NCI-H1694 treated with DMSO at 0.1 percent for 48 hours (cell line): ENCODE data around the gene CDK14.

ENCODE experiments used
- DNase-seq: peaks from one replicate; lab custom pipeline; 2025; lab: John Stamatoyannopoulos, UW

CDK14 gene

DNA sequence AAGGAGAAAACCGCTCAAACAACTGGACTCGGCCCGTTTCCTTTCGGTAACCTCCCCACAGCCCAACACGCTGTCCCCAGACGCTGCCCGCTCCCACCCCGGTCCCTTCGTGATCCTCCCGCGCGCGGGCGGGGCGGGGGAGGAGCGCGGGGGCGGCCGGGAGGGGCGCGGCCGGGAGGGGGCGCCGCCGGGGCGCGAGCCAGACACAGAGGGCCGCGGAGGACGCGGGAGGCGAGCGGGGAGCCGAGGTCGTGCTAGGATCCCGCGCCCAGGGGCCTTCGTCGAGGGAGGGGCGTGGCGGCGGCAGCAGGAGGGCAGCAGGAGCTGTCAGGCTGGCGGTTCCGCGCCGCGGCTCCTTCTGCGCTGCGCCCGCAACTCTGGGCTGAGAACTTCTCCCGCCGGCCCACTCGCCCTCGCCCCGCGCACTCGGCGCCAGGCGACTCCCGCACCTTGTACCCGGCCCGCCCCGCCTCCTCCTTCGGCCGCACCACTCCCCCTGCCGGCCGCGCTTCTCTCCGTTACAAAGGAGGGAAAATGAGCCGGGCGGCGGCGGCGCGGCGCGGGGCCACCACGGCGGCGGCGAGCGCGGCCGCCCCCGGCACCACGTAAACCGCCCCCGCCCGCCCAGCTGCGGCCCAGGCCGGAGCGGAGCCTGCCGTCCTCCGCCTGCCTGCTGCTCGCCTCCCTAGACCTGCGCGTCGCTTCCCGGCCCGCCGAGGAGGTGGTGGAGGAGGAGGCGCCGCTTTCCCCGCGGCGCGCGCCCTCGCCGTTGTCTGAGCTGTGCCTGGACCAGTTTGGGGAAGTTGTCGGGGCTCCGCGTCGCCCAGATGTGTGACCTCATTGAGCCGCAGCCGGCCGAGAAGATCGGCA, at the start of gene CDK14:
Gene CDK14 (plus strand): TSS at position 521 of the 870 bp plus-strand sequence. CDS start 307 bp downstream, at position 828.
- DNase-seq: peak; percentile 53

GRCh38 chr7:90551036-90551435, 45.1 kb upstream of the CDK14 start:
- DNase-seq: no peak

DNA sequence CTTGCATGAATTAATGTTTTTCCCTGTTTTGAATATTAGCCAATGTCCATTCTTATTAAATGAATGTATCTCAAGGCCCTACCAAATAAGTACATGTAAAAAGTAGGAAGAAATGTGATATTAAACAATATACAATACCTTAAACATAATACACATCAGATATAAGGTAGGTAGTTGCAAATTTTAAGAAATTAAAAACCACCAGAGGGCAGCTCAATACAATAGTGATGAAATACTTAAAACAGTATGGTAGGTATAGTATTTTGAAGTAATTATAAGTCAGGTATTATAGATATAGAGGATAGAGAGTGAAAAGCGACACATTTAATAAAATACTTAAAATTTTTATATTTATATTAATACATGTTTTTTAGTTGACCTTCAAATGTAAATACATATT, 43.6 kb upstream of the CDK14 start:
- no peak for DNase-seq

- no peak for DNase-seq
Observed at GRCh38 chr7:90560730-90561129, 35.4 kb upstream of the CDK14 start.

- no peak for DNase-seq
Observed at GRCh38 chr7:90563286-90563685, 32.8 kb upstream of the CDK14 start.

DNA sequence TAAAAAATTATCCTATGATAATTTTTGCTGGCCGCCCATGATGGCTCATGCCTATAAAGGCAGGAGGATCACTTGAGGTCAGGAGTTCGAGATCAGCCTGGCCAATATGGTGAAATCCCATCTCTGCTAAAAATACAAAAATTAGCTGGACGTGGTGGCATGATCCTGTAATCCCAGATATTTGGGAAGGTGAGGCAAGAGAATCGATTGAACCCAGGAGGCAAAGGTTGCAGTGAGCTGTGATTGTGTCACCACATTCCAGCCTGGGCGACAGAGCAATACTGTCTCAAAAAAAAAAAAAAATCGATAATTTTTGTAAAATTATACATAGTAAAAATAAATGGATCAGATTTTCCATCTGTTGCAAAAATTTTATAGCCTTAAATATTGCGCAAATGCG, 31.7 kb upstream of the CDK14 start:
- no peak for DNase-seq

- DNase-seq: no peak
Observed at GRCh38 chr7:90568213-90568612, 27.9 kb upstream of the CDK14 start.

- DNase-seq: no peak
Observed at GRCh38 chr7:90569368-90569767, 26.8 kb upstream of the CDK14 start.

DNA sequence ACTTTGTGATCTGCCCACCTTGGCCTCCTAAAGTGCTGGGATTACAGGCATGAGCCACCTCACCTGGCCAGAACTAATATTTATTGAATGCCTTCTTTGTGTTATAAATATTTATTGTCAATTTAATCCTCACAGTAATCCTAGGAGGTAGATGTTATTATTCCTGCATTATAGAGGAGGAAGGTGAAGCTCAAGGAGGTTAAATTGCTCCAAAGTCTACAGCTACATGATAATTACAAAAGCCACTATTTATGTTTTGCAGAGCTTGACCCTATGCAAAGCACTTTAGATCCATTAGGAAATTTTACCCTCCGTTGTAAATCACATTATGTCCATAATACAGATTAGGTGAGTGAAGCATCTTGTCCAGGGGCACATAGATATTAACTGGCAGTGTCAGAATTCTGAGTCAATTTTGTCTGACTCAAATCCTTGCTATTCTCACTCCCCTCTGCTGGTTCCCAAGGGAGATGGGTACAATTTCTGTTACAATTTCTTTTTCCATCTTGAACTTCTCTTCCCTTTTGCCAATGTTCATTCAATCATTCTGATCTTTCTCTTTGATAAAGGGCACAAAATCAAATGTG, 25.7 kb upstream of the CDK14 start:
- no peak for DNase-seq

DNA sequence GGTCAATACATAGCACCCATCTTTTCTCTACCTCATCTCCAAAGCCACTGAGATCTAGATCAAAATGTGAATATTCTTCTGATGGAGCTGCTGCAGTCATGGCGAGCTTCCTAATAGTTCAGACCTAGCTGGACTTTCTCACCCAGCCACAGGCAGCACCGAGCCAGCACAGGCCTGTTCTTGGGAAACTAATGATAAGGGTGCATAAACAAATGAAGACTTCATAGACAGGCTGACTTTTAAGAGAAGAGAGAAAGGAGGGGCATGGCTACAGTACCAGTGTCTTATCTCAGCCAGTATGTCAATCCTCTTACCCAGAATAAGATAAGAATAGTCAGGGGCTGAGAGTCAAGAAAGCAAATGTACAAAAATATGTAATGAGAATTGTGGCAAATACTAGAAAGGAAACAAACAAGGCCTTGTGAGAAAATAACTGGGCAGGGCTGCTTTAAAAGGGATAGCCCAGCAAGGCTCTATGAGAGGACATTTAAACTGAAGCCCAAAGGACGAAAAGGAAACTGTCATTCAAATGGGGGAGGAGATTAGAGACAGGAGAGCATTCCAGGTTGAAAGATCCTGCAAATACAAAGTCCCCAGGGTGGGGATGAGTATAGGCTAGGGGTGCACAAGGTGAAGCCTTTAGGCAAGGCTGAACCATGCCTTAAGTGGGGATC, 21.8 kb upstream of the CDK14 start:
- no peak for DNase-seq

- DNase-seq: no peak
Observed at GRCh38 chr7:90574820-90575187, 21.3 kb upstream of the CDK14 start.

GRCh38 chr7:90579181-90579688, 16.9 kb upstream of the CDK14 start:
- no peak for DNase-seq

- DNase-seq: no peak
Observed at GRCh38 chr7:90580051-90580450, 16.1 kb upstream of the CDK14 start.

GRCh38 chr7:90582164-90582563, 14.0 kb upstream of the CDK14 start:
- DNase-seq: no peak

- DNase-seq: no peak
Observed at GRCh38 chr7:90584378-90584777, 11.7 kb upstream of the CDK14 start.

DNA sequence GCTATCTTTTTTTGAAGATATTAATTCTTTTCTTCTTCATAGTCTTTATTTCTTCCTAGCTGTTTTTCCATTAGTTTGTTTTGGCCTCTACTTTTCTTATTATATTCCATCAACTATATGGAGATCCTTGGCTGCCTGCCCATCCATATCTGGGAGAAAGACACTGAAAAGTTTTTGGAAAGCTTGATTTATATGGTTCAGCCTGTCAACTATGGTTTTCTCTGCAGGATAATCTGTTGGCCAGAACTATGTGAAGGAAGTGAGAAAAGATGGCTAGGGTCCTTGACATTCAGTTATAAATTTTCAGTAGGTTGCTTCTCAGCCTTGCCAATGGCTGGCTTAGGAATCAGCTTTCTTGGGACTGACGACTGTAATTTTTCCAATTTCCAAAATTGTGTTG, 10.0 kb upstream of the CDK14 start:
- no peak for DNase-seq

DNA sequence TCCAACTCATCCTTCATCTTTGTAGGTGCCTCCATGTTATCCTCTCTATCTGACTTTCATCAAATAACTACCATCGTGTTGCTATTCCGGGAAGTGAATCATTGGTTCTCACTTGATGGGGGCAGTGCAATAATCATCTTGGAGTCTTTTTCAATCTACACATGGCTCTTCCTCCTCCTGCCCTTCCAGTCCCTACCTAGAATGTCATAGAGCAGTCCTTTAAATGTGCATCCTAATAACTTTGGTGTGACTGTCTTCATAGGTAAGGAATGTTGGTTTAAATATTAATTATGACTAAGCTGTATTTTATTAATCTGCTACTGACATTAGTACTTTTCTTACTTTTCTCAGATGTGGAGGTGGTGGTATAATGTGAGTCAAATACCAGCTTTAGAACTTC, 8.4 kb upstream of the CDK14 start:
- no peak for DNase-seq

GRCh38 chr7:90592033-90592432, 4.1 kb upstream of the CDK14 start:
- DNase-seq: no peak

- DNase-seq: no peak
Observed at GRCh38 chr7:90593205-90593604, 2.9 kb upstream of the CDK14 start.

GRCh38 chr7:90594751-90595317, 1.3 kb upstream of the CDK14 start:
- DNase-seq: no peak

DNA sequence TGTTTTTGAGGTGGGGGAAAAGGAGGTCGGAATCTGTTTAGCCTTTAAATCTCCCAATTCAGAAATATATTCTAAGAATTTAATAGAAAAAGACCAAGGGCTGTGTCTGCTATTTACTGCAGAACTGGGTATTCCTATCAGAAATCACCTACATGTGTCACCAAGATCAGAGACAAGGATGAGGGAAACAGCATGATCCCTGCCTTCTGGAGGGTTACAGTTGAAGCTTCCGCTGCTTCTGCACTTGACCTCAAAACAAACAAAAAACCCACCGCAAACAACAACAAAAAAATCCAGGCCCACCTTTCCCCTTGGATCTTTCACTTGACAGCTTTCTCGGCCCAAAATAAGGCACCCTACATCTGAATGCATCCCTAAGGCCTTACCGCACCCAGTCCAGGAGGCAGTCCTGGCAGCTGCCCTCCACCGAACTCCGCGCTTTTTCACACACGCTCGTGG, 750 bp upstream of the CDK14 start:
- no peak for DNase-seq
